GM21825 (cell line): ENCODE data around the gene CNEP1R1.
A peak's percentile ranks its signal among the peaks of the same experiment; 100 is the strongest.
"Not testable (repeated sequence)": the region's sequence is repeated elsewhere in the genome, so short reads cannot be mapped to it uniquely, and the experiment has no call there.

ENCODE experiments used
- ATAC-seq: cut with Tn5 transposase; IDR thresholded peaks from one replicate; pipeline ENCODE4 v1.9.1; 2021; ENCODE audit warnings: mild to moderate bottlenecking, moderate library complexity; ENCODE audit not compliant: unreplicated experiment

The CNEP1R1 gene, protein sequence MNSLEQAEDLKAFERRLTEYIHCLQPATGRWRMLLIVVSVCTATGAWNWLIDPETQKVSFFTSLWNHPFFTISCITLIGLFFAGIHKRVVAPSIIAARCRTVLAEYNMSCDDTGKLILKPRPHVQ

DNA sequence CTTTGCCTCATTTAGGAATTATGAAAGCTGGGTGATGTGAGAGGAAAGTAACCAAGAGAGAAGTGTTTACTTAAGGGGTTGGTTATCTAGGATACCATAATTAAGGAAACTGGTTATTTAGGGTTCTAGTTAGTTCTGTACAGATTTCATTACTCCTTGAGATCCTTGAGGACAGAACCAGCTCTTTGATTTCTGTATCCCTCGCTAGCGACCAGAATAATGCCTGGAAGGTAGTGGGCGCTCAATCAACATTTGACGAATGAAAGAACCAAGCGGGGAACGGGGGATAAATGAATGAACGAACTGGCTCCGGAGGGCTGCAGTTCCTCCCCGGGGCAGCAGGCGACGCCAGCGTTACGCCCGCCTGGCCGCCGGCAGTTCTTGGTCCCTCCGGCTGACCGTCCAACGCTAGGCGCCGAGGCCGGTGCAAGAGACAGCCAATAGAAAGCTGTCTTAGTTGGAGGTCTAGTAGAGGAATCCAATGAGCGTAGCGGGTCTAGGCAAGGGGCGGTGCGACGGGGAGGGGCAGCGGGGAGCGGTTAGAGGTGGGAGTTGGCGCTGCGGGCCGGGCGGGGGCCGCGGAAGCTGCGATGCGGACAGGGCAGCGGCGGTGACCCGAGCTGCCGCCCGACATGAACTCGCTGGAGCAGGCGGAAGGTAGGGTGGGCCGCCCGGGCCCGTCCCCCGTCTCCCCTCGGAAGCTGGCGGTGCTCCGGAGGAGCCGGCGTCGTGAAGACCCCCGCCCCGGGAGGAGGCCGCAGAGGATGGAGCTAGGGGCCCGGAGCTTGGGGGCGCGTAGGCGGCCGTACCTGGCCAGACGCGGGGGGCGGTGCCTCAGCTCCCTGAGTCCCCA lies at the start of gene CNEP1R1:
CNEP1R1 (plus strand) TSS at position 542 of the 853 bp plus-strand sequence; CDS start at position 633, 91 bp downstream.
- peak; percentile 98 for ATAC-seq

DNA sequence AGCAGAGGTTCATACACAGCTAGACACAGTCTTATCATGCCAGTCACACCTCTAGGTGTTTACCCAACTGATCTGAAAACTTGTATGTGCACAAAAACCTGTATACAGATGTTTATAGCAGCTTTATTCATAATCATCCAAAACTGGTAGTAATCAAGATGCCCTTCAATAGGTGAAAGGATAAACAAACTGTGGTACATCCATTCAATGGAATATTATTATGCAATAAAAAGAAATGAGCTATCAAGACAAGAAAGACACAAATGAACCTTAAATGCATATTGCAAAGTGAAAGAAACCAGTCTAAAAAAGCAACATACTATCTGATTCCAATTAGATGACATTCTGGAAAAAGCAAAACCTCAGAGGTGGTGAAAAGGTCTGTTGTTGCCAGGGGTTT lies 47.6 kb upstream of the CNEP1R1 start:
- ATAC-seq = no peak

DNA sequence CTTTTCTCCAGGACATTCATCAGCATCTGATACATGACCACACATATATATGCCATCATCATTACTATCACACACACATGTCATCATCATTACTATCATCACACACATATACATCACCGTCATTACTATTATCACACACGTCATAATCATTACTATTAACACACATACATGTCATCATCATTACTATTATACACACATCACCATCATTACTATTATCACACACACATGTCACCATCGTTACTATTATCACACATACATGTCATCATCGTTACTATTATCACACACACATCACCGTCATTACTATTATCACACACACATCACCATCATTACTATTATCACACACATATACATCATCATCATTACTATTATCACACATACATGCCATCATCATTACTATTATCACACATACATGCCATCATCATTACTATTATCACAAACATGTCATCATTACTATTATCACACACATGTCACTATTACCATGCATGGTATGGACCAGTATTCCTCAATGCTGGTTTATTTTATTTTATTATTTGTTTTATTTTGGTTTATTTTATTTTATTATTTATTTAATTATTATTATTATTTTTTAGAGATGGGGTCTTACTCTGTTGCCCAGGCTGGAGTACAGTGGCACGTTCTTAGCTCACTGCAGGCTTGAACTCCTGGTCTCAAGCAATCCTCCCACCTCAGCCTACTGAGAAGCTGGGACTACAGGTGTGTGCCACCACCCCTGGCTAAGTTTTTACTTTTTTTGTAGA lies 46.3 kb upstream of the CNEP1R1 start:
- no peak for ATAC-seq

DNA sequence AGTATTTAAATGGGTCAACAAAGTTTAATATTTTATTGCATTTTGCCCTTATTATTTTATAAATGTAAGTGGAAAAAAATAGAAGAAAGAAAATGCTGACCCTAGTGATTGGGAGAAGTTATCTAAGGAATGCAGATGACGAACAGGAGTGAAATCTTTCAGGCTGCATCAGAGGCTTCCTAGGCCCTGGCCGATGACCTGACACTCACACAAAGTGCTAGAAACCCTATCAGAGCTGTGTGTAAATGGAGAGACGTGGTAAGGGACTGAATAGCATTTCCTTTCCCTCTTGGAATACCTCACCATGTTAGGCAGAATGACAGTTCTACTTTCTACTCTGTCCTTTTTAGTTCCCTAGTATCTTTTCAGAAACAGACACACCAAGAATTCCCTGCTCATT lies 44.9 kb upstream of the CNEP1R1 start:
- no peak for ATAC-seq

DNA sequence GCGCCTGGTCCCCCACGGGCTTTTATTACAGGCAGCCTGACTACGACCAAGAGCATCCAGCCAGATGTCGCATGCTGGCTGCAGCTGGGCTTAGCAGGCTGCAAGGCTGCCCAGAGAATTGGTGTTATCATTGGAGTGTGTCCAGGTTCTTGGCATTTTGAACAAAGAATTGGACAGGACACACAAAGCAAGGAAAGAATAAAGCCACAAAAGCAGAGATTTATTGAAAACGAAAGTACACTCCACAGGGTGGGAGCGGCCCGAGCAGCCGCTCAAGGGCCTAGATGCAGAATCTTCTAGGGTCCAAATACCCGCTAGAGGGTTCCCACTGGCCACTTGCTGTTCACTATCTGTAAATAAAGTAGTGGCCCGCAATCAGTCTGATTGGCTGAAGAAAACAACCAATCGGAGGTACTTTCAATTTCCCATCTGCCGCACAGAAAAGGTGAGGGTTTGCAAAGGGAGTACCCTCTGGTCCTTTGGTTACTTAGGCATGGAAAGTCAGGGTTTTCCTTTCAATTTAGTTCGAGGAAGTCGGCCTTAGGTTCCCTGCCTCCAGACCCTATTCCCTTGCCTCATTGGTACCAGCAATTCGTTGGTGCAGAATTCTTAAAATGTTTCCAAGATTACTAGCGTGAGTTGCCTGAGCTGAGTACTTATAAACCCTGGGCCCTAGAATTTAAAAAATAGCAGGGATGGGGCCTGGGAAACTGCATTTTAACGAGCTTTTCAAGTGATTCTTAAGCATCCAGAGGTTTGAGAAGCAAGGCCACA lies 38.5 kb upstream of the CNEP1R1 start:
- ATAC-seq = no peak

DNA sequence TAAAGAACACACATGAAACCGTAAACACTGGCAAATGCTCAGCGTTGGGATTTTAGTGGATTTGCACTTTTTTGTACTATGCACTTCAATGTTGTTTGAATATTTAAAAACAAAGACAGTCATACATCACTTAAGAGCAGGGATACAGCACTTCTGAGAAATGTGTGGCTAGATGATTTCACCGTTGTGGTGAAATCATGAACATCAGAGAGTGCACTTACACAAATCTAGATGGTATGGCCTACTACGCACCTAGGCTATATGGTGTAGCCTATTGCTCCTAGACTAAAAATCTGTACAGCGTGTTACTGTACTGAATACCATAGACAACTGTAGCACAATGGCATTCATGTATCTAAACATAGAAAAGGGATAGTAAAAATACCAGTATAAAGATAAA lies 37.6 kb upstream of the CNEP1R1 start:
- no peak for ATAC-seq

DNA sequence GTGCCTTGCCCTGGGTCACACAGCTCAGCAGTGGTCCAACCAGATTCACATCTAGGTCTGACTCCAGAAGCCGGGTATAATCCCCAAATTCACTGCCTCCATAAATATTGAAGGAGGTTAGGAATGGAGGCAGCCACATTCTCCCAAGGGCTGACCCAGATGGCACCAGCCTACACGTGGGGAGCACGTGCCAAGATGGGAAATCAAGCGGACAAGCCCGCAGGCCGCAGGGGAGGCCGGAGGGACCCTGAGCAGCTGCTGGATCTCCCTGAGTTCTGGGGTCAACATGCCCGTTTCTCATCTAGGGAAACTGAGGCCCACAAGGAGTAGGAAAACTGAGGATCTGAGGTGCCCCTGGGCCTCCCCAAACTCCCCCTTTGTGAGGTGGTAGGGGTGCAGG lies 32.2 kb upstream of the CNEP1R1 start:
- ATAC-seq = no peak

DNA sequence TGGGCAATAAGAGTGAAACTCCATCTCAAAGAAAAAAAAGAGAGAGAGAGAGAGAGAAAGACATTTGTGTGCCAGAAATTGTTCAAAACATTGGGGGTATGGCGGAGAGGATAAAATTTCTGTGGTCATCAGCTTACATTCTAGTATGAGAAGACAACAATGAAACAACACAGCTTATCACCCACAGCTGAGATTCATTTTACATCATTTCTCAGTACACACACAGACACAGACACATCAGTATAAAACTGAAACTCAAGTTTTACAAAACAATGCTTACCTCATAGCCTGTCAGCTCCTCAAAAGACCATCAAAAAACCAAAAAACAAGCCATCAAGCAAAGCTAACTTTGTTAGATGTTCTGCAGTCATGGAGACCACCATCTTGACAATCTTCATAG lies 31.4 kb upstream of the CNEP1R1 start:
- no peak for ATAC-seq

DNA sequence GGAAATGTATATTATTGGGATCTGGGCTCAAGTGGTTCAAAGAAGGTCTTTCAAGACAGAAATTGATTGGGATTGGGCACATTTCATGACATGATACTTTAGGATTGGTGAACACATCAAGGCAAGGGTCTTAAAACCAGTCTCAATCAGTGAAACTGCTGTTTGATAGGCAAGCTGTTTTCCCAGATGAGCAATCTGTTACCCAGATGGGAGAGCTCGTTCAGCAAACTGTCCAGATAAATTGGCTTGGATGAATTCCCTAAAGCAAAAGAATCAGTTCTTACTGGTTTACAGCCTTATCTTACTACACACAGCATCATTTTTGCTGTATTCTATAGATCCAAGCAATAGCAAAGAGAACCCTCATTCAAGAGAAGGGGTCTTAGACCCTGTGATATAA lies 31.0 kb upstream of the CNEP1R1 start:
- ATAC-seq = no peak

DNA sequence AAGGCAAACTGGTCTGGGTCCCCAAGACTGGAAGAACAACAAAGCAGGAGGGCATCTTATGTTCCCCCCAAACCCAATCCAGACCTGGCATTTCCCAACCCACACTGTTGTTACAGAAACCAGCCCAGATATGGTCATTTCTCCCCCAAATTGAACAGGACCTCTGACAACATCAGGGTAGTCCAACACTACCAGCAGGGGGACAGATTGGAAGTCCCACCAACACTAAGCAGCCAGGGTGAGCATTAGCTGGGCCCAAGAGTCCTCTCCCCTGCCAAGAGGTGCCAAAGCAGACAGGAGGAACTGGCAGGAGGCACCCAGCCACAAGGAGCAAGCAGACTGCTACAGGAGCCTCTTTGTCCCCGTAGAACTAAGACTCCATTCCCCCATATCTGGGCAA lies 29.3 kb upstream of the CNEP1R1 start:
- no peak for ATAC-seq

DNA sequence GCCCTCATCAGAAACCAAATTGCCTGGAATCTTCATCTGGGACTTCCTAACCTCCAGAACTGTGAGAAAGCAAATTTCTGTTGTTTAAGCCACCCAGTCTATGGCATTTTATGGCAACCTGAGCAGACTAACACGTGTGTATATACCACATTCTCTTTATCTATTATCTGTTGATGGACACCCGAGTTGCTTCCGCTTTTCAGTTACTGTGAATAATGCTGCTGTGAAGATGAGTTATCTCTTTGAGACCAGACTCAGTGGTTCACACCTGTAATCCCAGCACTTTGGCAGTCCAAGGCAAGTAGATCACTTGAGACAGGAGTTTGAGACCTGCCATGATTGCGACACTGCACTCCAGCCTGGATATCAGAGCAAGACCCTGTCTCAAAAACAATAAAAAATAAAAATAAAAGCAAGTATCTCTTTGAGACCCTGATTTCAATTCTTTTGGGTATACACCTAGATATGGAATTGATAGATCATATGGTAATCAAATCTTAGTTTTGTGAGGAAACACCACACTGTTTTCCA lies 27.2 kb upstream of the CNEP1R1 start:
- no peak for ATAC-seq

DNA sequence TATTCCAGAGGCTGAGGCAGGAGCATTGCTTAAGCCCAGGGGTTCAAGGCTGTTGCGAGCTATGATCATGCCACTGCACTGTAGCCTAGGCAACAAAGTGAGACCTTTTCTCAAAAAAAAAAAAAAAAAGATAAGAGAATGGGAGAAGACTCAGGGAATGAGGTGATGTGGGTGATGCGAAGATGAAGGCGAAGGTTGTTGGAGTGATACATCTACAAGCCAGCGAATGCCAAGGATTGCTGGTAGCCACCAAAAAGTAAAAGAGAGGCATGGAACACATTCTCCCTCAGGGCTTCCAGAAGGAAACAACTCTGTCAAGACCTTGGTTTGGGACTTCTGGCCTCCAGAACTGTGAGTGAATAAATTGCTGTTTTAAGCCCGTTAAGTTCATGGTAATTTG lies 26.0 kb upstream of the CNEP1R1 start:
- ATAC-seq = no peak

DNA sequence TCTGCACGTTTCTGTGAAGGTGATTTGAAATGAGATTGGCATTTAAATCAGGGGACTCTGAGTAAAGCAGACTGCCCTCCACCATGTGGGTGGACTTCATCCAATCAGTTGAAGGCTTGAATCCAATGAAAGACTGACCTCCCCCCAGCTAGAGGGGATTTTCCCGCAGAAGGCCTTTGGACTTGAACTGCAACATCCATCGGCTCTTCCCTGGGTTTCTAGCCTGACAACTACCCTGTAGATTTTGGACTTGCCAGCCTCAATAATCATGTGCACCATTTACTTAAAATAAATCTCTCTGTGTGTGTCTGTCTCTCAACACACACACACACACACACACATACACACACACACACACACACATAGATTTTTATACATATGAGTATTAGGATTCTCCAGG lies 23.9 kb upstream of the CNEP1R1 start:
- ATAC-seq = no peak

DNA sequence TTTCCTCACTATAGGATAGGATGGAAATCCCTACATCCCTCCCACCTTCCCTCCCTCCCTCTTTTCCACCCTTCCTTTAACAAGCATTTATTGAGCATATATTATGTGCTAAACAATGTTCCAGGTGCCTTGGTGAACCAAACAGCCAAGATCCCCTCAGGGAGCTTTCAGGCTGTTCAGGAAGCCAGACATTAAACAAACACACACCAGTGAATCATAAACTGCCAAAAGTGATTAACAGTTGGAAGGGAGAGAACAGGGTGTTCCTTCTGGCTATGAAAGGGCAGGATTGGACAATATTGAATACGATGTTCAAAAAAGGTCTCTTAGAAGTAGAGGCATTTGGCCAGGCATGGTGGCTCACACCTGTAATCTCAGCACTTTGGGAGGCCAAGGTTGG lies 22.8 kb upstream of the CNEP1R1 start:
- no peak for ATAC-seq

DNA sequence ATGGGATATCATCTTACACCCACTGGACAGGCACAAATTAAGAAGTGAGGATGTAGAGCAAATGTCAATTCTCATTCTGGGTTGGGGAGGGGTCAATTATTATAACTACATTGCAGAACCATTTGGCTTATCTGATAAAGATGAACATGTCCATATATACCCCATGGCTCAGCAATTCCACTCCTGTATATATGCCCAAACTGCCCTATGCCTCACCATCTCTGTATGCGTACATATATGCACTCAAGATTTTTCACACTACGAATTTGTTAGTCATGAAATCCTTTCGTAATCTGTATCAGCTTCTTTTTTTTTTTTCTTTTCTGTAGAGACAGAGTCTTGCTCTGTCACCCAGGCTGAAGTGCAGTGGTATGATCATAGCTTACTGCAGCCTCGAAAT lies 20.8 kb upstream of the CNEP1R1 start:
- ATAC-seq = no peak

DNA sequence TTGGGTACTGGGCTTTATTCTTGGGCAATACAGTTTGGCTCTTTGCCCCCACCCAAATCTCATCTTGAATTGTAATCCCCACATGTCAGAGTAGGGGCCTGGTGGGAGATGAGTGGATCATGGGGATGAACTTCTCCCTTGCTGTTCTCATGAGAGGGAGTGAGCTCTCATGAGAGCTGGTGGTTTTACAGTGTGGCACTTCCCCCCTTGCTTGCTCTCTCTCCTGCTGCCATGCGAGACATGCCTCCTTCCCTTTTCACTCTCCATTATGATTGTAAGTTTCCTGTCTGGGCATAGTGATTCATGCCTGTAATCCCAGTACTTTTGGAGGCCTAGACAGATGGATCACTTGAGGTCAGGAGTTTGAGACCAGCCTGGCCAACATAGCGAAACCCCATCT lies 18.1 kb upstream of the CNEP1R1 start:
- ATAC-seq = no peak

DNA sequence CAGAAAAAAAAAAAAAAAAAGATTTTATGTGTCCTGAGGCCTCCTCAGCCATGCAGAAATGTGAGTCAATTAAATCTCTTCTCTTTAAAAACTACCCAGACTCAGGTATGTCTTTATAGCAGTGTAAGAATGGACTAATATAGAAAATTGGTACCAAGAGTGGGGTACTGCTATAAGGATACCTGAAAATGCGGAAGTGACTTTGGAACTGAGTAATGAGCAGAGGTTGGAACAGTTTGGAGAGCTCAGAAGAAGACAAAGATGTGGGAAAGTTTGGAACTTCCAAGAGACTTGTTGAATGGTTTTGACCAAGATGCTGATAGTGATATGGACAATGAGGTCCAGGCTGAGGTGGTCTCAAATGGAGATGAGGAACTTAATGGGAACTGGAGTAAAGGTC lies 17.3 kb upstream of the CNEP1R1 start:
- ATAC-seq = no peak

DNA sequence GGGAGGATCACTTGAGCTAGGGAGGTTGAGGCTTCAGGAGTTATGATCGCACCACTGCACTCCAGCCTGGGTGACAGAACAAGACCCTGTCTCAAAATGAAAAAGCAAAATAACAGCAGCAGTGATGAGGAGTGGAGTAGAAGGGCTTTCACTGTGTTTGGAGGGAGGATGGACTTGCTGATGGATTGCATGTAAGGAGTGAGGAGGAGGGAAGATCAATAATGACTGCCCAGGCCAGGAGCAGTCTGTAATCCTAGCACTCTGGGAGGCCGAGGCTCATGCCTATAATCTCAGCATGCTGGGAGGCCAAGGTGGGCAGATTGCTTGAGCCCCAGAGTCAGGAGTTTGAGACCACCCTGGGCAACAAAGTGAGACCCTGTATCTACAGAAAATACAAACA lies 14.8 kb upstream of the CNEP1R1 start:
- ATAC-seq = no peak

DNA sequence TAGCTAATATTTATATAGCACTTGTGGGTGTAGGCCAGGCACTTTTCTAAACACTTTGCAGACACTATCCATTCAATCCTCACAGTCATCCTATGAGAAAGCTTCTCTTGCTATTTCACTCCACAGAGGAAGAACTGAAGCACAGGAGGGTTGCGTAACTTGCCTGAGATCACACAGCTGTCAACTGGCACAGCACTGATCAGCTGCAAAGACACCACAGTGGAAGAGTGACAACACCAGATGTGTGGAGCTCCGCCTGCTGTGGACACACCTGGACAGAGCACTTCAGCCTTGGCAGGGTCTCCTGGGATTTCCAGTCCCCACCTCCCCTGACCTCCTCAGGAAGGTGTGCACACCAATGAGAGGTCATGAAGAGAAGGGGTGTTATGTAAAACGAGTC lies 13.3 kb upstream of the CNEP1R1 start:
- no peak for ATAC-seq

DNA sequence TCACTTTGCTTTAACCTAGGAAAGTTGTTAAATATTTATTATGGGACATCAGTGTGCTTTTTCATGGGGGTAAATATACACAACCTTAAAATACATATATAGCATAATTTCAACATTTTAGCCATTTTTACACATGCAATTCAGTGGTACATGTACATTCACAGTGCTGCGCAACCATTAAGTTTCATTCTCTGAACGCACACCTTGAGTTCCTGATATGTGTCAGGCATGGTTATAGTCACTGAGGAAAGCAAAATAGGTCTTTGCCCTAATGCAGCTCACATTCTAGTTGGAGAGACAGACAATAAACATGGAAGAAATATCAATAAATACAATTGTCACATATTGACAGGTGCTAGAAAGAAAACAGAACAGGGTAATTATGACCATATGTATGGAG lies 12.8 kb upstream of the CNEP1R1 start:
- no peak for ATAC-seq

DNA sequence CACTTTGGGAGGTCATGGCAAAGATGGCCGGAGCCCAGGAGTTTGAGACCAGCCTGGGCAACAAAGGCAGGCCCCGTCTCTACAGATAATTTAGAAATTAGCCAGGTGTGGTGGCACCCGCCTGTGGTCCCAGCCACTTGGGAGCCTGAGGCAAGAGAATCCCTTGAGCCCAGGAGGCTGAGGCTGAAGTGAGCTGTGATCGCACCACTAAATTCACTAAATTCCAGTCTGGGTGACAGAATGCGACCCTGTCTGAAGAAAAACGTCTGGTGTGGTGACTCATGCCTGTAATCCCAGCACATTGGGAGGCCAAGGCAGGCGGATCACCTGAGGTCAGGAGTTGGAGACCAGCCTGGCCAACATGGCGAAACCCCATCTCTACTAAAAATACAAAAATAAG lies 10.8 kb upstream of the CNEP1R1 start:
- not testable (repeated sequence) for ATAC-seq
